Activated effector memory CD4-positive, alpha-beta T cell treated with Interleukin-2 at 50 U/mL for 16 hours (primary cell): Measurements from ENCODE around the gene DNAJC12.
"Not testable (repeated sequence)": the region's sequence is repeated elsewhere in the genome, so short reads cannot be mapped to it uniquely, and the experiment has no call there.

Experiments used
- DNase-seq: peaks from one replicate; pipeline ENCODE4 v3.0.0-alpha.2; 2020

The DNAJC12 gene

GRCh38 chr10:67839511-67839910 is 1.5 kb upstream of the DNAJC12 start:
- not testable (repeated sequence) for DNase-seq

GRCh38 chr10:67836972-67837371 is 1.0 kb downstream of the DNAJC12 start:
- no peak for DNase-seq

- no peak for DNase-seq
Measured at GRCh38 chr10:67836488-67836887, 1.5 kb downstream of the DNAJC12 start.

- DNase-seq: not testable (repeated sequence)
Measured at GRCh38 chr10:67835541-67836394, 2.2 kb downstream of the DNAJC12 start.

- DNase-seq: no peak
Measured at GRCh38 chr10:67834375-67834774, 3.6 kb downstream of the DNAJC12 start.

GRCh38 chr10:67827811-67828210 is 10.2 kb downstream of the DNAJC12 start:
- no peak for DNase-seq

- no peak for DNase-seq
Measured at GRCh38 chr10:67819768-67820204, 18.2 kb downstream of the DNAJC12 start.

GRCh38 chr10:67818323-67818722 is 19.7 kb downstream of the DNAJC12 start:
- DNase-seq: no peak

- DNase-seq: no peak
Measured at GRCh38 chr10:67816719-67817118, 21.3 kb downstream of the DNAJC12 start.

GRCh38 chr10:67815571-67816059 is 22.4 kb downstream of the DNAJC12 start:
- DNase-seq: no peak

- no peak for DNase-seq
Measured at GRCh38 chr10:67812007-67812406, 26.0 kb downstream of the DNAJC12 start.

GRCh38 chr10:67809107-67809506 is 28.9 kb downstream of the DNAJC12 start:
- no peak for DNase-seq

GRCh38 chr10:67808704-67809103 is 29.3 kb downstream of the DNAJC12 start:
- no peak for DNase-seq

GRCh38 chr10:67807855-67808456 is 30.0 kb downstream of the DNAJC12 start:
- DNase-seq: no peak

- DNase-seq: no peak
Measured at GRCh38 chr10:67804395-67804678, 33.7 kb downstream of the DNAJC12 start.

- DNase-seq: no peak
Measured at GRCh38 chr10:67803588-67804394, 34.2 kb downstream of the DNAJC12 start.

- no peak for DNase-seq
Measured at GRCh38 chr10:67802767-67803538, 35.0 kb downstream of the DNAJC12 start.

GRCh38 chr10:67801118-67801517 is 36.9 kb downstream of the DNAJC12 start:
- DNase-seq: no peak

- DNase-seq: no peak
Measured at GRCh38 chr10:67794909-67795460, 43.0 kb downstream of the DNAJC12 start.

GRCh38 chr10:67794256-67794655 is 43.7 kb downstream of the DNAJC12 start:
- DNase-seq: no peak

- no peak for DNase-seq
Measured at GRCh38 chr10:67793313-67793712, 44.7 kb downstream of the DNAJC12 start.

- DNase-seq: no peak
Measured at GRCh38 chr10:67792653-67793052, 45.3 kb downstream of the DNAJC12 start.
